B cell (primary cell): ENCODE results near the gene SCOC.

Source experiments
- CTCF ChIP-seq: fragments of 200-600 bp; IDR thresholded peaks from one replicate; pipeline ENCODE4 v1.8.0; 2022; ENCODE audit warnings: antibody characterized with exemption, mild to moderate bottlenecking
- EZH2 ChIP-seq: IDR thresholded peaks from 2 replicates; pipeline ENCODE4 v1.6.1; 2012; ENCODE audit warnings: borderline replicate concordance, low read depth, mild to moderate bottlenecking, moderate library complexity, low read length; ENCODE audit not compliant: insufficient read depth, poor library complexity, severe bottlenecking

DNA sequence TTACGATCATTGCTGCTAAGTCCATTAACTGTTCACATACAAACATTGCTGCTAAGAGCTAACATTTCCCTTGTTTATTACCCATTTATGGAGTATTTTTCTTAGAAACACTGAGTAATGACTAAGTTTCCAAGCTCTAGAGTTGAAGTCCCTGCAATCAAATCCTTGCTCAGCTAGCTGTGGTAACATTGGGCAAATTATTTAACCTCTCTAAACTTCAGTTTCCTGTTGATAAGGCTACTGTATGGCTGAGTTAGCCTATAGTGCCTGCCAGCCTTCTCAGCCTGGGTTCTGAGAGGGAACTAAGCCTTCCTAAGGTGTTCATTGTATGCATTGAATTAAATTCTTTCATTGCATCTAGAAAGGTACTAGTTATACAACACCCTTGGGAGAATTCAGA lies 15.2 kb upstream of the SCOC start:
- no peak for TF ChIP-seq CTCF
- TF ChIP-seq EZH2: no peak
